ENCODE data around the gene OXLD1.

Gene OXLD1

GRCh38 chr17:81666342-81667191 lies at the start of gene OXLD1, which contains the start of gene CCDC137:
Gene OXLD1 (minus strand): TSS chr17:81666605. CDS start chr17:81666577, 28 bp downstream.
Gene CCDC137 (plus strand): TSS chr17:81666737. CDS start chr17:81666767, 30 bp downstream.
- DNase-seq, result peak; percentile 95

GRCh38 chr17:81715107-81715871 lies 48.9 kb upstream of the OXLD1 start:
- DNase-seq, result no peak

GRCh38 chr17:81714412-81715106 lies 48.2 kb upstream of the OXLD1 start:
- DNase-seq, result no peak

GRCh38 chr17:81713556-81714411 lies 47.4 kb upstream of the OXLD1 start:
- no peak for DNase-seq

- no peak for DNase-seq
Observed at GRCh38 chr17:81713004-81713555, 46.7 kb upstream of the OXLD1 start.

GRCh38 chr17:81712468-81713003 lies 46.1 kb upstream of the OXLD1 start:
- DNase-seq, result no peak

GRCh38 chr17:81711814-81712467 lies 45.5 kb upstream of the OXLD1 start, which contains the start of gene SLC25A10:
Gene SLC25A10 (plus strand): TSS chr17:81712284. CDS start chr17:81712427, 143 bp downstream.
- peak; percentile 94 for DNase-seq

GRCh38 chr17:81710514-81711308 lies 44.3 kb upstream of the OXLD1 start:
- DNase-seq, result peak; percentile 80

- no peak for DNase-seq
Observed at GRCh38 chr17:81708739-81709185, 42.4 kb upstream of the OXLD1 start.

GRCh38 chr17:81707725-81708646 lies 41.6 kb upstream of the OXLD1 start:
- DNase-seq, result no peak

- no peak for DNase-seq
Observed at GRCh38 chr17:81706757-81707624, 40.6 kb upstream of the OXLD1 start.

- DNase-seq, result no peak
Observed at GRCh38 chr17:81706232-81706611, 39.8 kb upstream of the OXLD1 start.

GRCh38 chr17:81705518-81706231 lies 39.3 kb upstream of the OXLD1 start:
- DNase-seq, result no peak

- DNase-seq, result no peak
Observed at GRCh38 chr17:81703747-81704654, 37.6 kb upstream of the OXLD1 start.

GRCh38 chr17:81702934-81703746 lies 36.7 kb upstream of the OXLD1 start, which contains the start of gene MRPL12:
Gene MRPL12 (plus strand): TSS chr17:81703367. CDS start chr17:81703502, 135 bp downstream.
- peak; percentile 94 for DNase-seq

Measured in activated CD8-positive, alpha-beta memory T cell treated with anti-CD3 and anti-CD28 coated beads for 24 hours (primary cell).